Muscle layer of duodenum (tissue), 2 donors: ENCODE data around the gene CARD18.

Source experiments
- H3K27ac ChIP-seq: one replicate; pipeline ENCODE4 v1.7.0; 2013; ENCODE audit warnings: mild to moderate bottlenecking, low read length
- H3K27me3 ChIP-seq: one replicate; pipeline ENCODE4 v1.7.0; 2013; ENCODE audit warnings: low read depth, mild to moderate bottlenecking, control low read depth, low read length
- H3K36me3 ChIP-seq, 2 donors: one replicate each; pipeline ENCODE4 v1.7.0; 2013; ENCODE audit warnings: low read length in 2 of 2, control low read depth in 1 of 2, mild to moderate bottlenecking in 1 of 2; ENCODE audit not compliant: insufficient read depth in 2 of 2, control insufficient read depth in 1 of 2
- H3K4me1 ChIP-seq, 2 donors: one replicate each; pipeline ENCODE4 v1.7.0; 2013; ENCODE audit warnings: low read length in 2 of 2, mild to moderate bottlenecking in 2 of 2, control low read depth in 1 of 2, moderate library complexity in 1 of 2; ENCODE audit not compliant: insufficient read depth in 2 of 2, control insufficient read depth in 1 of 2
- H3K4me3 ChIP-seq, 2 donors: one replicate each; pipeline ENCODE4 v1.7.0; 2013; ENCODE audit warnings: low read length in 2 of 2, low read depth in 1 of 2, mild to moderate bottlenecking in 1 of 2
- H3K9me3 ChIP-seq, 2 donors: one replicate each; pipeline ENCODE4 v1.7.0; 2013; ENCODE audit warnings: low read length in 2 of 2, control low read depth in 1 of 2, mild to moderate bottlenecking in 1 of 2; ENCODE audit not compliant: control insufficient read depth in 1 of 2
- donor health status: healthy.

CARD18 gene

DNA sequence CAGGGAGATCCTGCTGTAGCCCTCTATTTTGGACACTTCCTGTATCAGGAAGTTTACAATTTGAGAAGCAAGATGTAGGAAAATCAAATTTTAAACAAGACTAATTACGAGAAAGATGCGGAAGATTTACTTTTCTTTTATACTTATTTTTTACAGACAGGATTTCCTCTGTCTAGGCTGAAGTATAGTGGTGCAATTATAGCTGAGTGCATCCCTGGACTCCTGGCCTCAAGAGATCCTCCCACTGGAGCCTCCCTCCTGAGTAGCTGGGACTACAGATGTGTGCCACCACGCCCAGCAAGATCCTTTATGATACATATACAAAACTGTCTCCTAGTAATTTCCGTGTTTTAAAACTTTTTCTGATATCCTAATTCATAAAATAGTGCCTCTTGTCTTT lies 17.2 kb upstream of the CARD18 start:
- H3K27ac ChIP-seq, result no peak overlapping the region
- no peaks in the 10 kb centered on the region for H3K9me3 ChIP-seq
- no peak overlapping the region for H3K4me3 ChIP-seq
- H3K4me1 ChIP-seq, result no peaks in the 10 kb centered on the region
- H3K27me3 ChIP-seq, result no peaks in the 10 kb centered on the region
- H3K36me3 ChIP-seq, result no peaks in the 10 kb centered on the region

DNA sequence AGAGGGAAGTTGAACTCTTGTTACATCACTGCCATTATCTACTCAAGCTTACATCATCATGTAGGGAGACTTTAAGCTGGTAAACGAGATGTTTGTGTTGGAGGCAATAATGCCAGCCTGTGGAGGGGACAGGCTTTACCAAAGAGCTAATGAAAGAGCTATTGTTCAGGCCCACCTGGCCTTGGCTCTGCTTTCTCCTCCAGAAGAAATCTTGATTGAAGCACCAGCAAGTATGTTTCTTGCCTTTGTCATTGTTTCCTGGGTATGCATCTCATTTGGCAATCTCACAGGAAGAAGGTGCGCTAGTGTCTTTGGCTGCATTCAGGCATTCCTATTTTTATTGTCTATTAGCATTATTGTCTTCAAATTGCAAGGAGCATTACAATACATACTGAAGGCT lies 16.7 kb upstream of the CARD18 start:
- H3K4me1 ChIP-seq, result no peaks in the 10 kb centered on the region
- no peak overlapping the region for H3K27ac ChIP-seq

GRCh38 chr11:105155679-105156078 lies 16.1 kb upstream of the CARD18 start:
- Histone ChIP-seq H3K27me3 (no peaks in the 10 kb centered on the region), H3K4me3 (no peak overlapping the region), H3K27ac (no peak overlapping the region)

More for the DNA sequence above, 16.7 kb upstream of the CARD18 start:
- Histone ChIP-seq H3K9me3 (no peaks in the 10 kb centered on the region), H3K36me3 (no peaks in the 10 kb centered on the region), H3K27me3 (no peaks in the 10 kb centered on the region), H3K4me3 (no peak overlapping the region)

GRCh38 chr11:105153392-105153791 lies 13.8 kb upstream of the CARD18 start:
- no peak overlapping the region for H3K4me3 ChIP-seq
- no peak overlapping the region for H3K27ac ChIP-seq
- H3K4me1 ChIP-seq, result no peaks in the 10 kb centered on the region

More at GRCh38 chr11:105155679-105156078, 16.1 kb upstream of the CARD18 start:
- Histone ChIP-seq H3K4me1 (no peaks in the 10 kb centered on the region), H3K9me3 (no peaks in the 10 kb centered on the region), H3K36me3 (no peaks in the 10 kb centered on the region)

DNA sequence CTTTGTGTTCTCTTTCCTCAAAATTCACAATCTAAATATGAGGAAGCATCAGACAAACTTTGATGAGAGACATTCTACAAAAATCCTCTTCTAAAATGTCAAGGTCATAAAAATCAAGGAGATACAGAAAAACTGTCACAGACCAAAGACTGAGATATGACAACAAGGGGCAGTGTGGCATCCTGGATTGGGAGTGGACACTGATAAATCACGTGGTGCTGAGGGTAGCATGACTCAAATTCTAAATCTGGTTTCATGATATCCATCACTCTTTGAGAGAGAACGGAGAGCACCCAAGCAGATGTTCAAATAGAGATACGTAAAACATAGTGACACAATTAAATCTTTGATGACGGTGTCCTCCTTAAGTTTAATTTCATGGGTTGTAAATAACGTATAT lies 13.0 kb upstream of the CARD18 start:
- Histone ChIP-seq H3K27ac (no peak overlapping the region), H3K4me3 (no peak overlapping the region), H3K9me3 (no peaks in the 10 kb centered on the region), H3K4me1 (no peaks in the 10 kb centered on the region), H3K36me3 (no peaks in the 10 kb centered on the region), H3K27me3 (no peaks in the 10 kb centered on the region)

More at GRCh38 chr11:105153392-105153791, 13.8 kb upstream of the CARD18 start:
- no peaks in the 10 kb centered on the region for H3K27me3 ChIP-seq
- no peaks in the 10 kb centered on the region for H3K9me3 ChIP-seq
- no peaks in the 10 kb centered on the region for H3K36me3 ChIP-seq

DNA sequence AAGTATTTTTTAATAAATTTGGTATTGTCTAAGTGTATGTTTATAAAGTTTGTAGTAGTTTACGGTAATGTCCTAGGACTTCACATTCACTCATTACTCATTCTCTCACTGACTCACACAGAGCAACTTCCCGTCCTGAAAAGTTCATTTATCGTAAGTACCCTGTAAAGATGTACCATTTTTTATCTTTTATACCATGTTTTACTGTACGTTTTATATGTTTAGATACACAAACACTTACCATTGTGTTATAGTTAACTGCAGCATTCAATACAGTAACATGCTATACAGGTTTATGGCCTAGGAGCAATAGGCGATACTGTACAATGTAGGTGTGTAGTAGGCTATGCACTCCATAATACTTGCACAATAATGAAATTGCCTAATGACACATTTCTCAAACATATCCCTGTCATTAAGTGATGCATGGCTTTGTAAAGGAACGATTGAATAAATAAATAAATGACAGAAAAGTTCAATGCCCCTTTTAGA lies 12.5 kb upstream of the CARD18 start:
- Histone ChIP-seq H3K4me1 (no peaks in the 10 kb centered on the region), H3K4me3 (no peak overlapping the region), H3K36me3 (no peaks in the 10 kb centered on the region), H3K27me3 (no peaks in the 10 kb centered on the region), H3K9me3 (no peaks in the 10 kb centered on the region), H3K27ac (no peak overlapping the region)

DNA sequence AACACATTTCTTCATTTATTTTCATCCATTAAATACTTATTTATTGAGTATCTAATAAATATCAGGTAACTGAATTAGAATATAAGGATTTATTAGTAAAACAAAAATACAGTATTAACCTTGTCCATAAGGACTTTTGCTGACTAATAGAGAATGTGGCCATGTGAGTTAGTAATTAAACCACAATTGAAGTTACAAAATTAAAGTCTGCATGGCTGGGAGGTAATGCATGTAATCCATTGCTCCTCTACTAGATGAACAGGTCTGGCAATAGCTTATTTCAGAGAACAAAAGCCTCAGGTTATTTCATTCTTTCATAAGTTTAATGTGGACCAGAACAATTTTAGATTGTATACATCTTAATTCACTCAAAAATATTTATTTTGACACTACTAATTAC lies 9.9 kb upstream of the CARD18 start:
- H3K4me1 ChIP-seq, result no peaks in the 10 kb centered on the region
- no peak overlapping the region for H3K4me3 ChIP-seq
- no peaks in the 10 kb centered on the region for H3K27me3 ChIP-seq
- H3K27ac ChIP-seq, result no peak overlapping the region
- no peaks in the 10 kb centered on the region for H3K36me3 ChIP-seq
- no peaks in the 10 kb centered on the region for H3K9me3 ChIP-seq

DNA sequence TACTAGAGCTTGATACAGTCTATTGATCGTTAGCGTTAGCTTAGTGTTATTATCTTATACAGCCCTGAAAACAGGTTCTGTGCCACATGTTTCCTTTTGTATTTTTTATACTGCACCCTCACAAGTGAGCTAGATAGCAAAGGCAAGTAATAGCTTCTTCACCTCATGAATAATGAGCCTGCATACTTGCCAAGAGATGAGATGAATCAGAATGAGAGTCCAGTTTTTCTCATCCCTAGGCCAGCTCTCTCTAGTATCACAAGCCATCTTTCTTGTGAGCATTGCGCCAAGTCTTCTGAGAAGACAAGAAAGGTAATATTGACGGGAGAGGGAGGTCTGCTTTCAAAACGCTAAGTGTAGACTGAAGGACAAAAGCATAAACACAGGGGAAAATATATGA lies 8.7 kb upstream of the CARD18 start:
- Histone ChIP-seq H3K4me1 (no peaks in the 10 kb centered on the region), H3K36me3 (no peaks in the 10 kb centered on the region), H3K27me3 (no peaks in the 10 kb centered on the region), H3K9me3 (no peaks in the 10 kb centered on the region), H3K4me3 (no peak overlapping the region), H3K27ac (no peak overlapping the region)

DNA sequence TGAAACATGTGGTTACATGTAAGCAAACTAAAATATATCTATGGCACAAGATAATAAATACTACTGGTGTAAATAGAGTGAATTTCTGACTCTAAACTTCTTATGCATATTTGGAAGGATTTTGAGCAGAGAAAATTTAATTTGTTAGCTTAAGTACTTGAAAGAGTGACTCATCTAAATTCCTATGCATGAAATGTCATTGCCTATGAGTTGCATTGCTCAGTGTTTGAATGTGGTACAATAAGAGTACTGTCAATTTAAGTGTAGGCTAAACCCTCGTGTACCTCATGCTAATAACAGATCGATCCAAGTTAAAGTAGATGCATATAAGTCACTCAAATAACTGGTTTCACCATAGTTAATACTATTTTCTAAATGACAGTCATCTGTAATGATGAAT lies 5.3 kb upstream of the CARD18 start:
- Histone ChIP-seq H3K4me3 (no peak overlapping the region), H3K4me1 (no peaks in the 10 kb centered on the region), H3K36me3 (no peaks in the 10 kb centered on the region), H3K27ac (no peak overlapping the region), H3K9me3 (no peaks in the 10 kb centered on the region), H3K27me3 (no peaks in the 10 kb centered on the region)

DNA sequence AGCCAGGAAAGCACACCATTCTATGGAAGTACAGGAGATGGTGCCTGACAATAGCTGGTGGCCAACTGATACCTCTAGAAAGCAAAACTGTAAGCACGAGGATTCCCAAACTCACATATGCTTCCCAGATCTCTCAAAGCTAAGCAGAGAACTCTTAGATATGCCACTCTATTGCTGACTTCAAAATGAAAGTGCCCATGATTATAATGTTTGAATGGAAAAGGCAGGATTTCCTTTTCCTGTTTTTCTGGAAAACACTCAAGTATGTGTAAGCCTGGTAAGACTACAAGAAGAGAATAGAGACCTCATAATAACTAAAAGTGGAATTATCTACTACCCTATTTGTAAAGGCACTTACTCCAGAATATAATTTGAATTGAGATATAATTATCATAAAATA lies 2.6 kb upstream of the CARD18 start:
- no peak overlapping the region for H3K4me3 ChIP-seq
- no peaks in the 10 kb centered on the region for H3K9me3 ChIP-seq
- no peaks in the 10 kb centered on the region for H3K27me3 ChIP-seq
- no peaks in the 10 kb centered on the region for H3K36me3 ChIP-seq
- no peaks in the 10 kb centered on the region for H3K4me1 ChIP-seq
- H3K27ac ChIP-seq, result no peak overlapping the region

GRCh38 chr11:105137286-105137685 lies 2.3 kb downstream of the CARD18 start:
- no peak overlapping the region for H3K27ac ChIP-seq
- no peaks in the 10 kb centered on the region for H3K27me3 ChIP-seq
- no peaks in the 10 kb centered on the region for H3K4me1 ChIP-seq
- H3K9me3 ChIP-seq, result no peaks in the 10 kb centered on the region
- H3K4me3 ChIP-seq, result no peak overlapping the region
- H3K36me3 ChIP-seq, result no peaks in the 10 kb centered on the region

DNA sequence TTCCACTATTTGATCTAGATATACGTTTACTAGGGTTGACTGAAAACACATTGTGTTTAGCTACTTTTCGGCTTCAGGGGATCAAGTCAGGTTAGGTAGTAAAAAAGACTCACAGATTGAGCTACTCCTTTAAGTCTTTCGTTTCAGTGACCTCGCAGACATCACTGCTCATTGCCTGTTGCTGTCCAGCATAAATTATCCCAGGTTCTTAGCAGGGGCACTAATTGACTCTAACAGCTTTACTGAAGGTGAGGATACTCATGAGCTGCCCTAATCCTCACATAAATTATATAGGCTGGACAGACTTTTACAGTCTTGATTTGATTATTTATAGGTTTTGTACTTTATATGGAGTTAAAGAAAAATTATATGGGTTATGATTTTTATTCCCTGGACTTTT lies 3.7 kb downstream of the CARD18 start:
- Histone ChIP-seq H3K36me3 (no peaks in the 10 kb centered on the region), H3K4me3 (no peak overlapping the region), H3K9me3 (peaks cover 0 to 7% of the 10 kb centered on the region in 2 donors), H3K27me3 (no peaks in the 10 kb centered on the region), H3K4me1 (no peaks in the 10 kb centered on the region), H3K27ac (no peak overlapping the region)
